Choroid plexus epithelial cell (primary cell): ENCODE results near the gene B3GALT5.

ENCODE experiments used
- DNase-seq: peaks from one replicate; pipeline ENCODE4 v3.0.0-alpha.2; 2010; ENCODE audit warnings: low read depth
- H3K4me3 ChIP-seq: 2 replicates; pipeline ENCODE4 v1.5.1; 2011; ENCODE audit warnings: low read depth, mild to moderate bottlenecking, control low read depth, low read length, moderate library complexity
- TF ChIP-seq, protein P1 (sequence below): conservative IDR thresholded peaks from 2 replicates; pipeline ENCODE4 v1.5.1; 2011; ENCODE audit warnings: low read depth, mild to moderate bottlenecking, control low read depth, inconsistent platforms, low read length, moderate library complexity

B3GALT5 gene

DNA sequence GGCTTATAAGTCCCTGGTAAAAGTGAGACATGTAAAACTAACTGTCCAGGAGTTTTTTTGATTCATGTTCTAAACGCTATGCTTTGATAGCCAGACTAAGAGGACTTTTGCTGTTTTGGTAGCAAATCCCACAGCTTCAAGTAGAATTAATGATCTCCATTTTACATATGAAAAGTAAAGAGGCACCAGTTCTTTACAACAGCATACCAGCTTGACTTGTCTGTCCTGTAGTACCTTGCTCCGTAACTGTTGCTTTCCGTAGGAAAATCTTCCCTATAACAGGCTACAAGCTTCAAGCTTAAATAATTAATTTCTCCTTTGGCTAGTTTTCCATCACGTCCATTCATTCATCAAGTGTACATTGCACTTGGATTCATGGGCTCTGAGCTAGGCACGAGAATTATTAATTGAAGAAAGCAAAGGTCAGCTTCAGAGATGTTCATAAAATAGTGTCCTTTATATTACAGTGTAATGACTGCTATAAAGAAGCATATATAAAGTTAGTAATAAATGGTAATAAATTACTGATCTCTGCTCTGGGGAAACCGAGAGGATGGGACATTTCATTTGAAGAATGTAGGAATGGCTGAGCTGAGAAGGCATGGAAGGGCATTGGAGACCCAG, 29.2 kb downstream of the B3GALT5 start:
- DNase-seq: no peak
- no peak overlapping the region for H3K4me3 ChIP-seq
- TF ChIP-seq, protein P1, sequence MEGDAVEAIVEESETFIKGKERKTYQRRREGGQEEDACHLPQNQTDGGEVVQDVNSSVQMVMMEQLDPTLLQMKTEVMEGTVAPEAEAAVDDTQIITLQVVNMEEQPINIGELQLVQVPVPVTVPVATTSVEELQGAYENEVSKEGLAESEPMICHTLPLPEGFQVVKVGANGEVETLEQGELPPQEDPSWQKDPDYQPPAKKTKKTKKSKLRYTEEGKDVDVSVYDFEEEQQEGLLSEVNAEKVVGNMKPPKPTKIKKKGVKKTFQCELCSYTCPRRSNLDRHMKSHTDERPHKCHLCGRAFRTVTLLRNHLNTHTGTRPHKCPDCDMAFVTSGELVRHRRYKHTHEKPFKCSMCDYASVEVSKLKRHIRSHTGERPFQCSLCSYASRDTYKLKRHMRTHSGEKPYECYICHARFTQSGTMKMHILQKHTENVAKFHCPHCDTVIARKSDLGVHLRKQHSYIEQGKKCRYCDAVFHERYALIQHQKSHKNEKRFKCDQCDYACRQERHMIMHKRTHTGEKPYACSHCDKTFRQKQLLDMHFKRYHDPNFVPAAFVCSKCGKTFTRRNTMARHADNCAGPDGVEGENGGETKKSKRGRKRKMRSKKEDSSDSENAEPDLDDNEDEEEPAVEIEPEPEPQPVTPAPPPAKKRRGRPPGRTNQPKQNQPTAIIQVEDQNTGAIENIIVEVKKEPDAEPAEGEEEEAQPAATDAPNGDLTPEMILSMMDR: no peak

DNA sequence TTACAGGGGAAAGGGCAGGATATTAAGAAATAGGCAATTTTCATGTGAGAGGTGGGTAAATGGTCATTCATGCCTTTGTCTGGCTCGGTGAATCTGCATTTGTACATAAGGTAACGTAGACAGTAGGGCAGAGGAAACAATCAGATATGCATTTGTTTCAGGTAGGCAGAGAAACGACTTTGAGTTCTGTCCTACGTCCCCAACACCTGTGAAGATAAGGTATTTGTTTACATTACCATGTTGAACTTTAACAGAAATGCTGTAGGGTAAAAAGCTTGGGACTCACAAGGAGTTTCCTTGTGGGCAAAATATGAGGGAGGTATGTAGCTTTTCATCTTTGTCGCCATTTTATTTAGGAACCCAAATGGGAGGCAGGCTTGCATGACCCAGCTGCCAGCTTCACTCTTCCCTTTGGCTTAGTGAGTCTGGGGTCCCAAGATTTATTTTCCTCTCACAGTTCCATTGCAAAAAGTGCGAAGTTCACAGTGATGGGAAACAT, 31.4 kb downstream of the B3GALT5 start:
- no peak overlapping the region for H3K4me3 ChIP-seq
- TF ChIP-seq, protein P1: no peak
- DNase-seq: no peak

DNA sequence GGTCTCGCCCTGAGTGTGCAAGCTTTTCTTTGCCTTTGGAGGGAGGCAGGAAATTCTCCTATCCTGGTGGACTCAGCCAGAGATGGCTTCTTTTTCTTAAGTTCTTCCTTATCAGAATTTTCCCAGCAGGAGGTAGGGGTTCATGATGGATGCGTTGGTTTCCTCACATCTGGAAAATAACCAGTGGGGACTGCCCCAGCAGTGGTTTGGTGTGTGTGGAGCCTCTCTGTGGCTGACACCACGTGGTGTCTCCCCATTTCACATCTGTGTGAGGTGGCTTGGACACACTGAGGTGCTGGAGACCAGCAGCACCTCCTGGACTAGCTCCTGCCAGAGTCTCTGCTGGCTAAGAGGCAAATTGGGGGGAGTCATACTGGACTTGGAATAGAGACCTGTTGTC, 32.6 kb downstream of the B3GALT5 start:
- no peak overlapping the region for H3K4me3 ChIP-seq
- DNase-seq: peak; percentile 26
- TF ChIP-seq, protein P1: no peak

GRCh38 chr21:39647476-39647875, 34.7 kb downstream of the B3GALT5 start:
- TF ChIP-seq, protein P1: no peak
- DNase-seq: peak; percentile 76
- no peak overlapping the region for H3K4me3 ChIP-seq

DNA sequence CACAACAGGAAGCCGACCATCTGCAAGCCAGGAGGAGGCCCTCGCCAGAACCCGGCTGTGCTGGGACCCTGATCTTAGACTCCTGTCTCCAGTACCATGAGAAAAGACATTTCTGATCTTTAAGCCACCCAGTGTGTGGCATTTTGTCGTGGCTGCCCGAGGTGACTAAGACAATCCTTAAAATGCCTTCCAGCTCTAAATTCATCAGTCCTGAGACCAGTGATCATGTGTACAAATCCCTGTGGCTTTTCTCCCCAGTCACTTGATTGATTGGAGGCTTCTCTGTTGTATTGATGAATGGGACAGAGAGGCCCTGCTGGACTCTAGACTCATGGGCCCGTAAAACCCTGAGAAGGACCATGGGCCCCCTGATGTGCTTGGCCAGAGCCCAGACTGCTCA, 36.1 kb downstream of the B3GALT5 start:
- TF ChIP-seq, protein P1: no peak
- H3K4me3 ChIP-seq: no peak overlapping the region
- DNase-seq: no peak

DNA sequence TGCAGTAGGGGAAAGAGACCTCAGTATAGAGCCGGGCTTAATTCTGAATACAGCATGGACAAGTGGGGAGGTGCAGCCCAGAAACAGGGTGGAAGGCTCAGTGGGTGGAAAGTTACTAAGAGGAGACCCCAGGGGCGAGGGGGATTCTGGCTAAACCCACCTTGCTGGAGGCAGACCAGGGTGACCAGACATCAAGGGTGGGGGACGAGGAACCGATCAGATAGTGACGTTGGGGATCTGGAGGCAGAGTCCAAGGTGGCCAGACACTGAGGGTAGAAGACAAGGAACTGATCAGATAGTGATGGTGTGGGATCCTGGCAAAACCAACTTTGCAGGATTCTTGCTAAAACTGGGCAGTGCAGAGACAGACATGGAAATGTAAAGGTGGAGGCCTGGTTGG, 36.8 kb downstream of the B3GALT5 start:
- no peak overlapping the region for H3K4me3 ChIP-seq
- TF ChIP-seq, protein P1: no peak
- no peak for DNase-seq

DNA sequence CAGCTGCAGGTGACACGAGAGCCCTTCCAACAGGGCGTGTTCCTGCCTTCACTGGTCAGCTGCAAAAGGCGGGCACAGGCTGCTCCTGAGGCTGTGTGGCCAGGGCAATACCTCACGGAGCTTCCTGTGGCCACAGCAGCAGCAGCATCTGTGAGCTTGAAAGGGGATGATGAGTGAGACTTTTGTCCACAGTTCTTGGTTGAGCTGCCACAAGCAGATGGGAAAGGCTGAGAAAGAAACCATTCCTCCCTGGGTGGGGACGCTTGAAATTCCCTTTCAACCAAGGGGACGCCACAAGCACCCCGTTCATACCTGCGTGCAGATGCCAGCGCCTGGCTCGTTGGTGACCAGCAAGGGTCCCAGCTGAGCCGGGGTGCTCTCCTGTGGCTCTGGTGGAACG, 37.6 kb downstream of the B3GALT5 start:
- TF ChIP-seq, protein P1: no peak
- no peak overlapping the region for H3K4me3 ChIP-seq
- DNase-seq: no peak
